ENCODE measurements around the gene PCDHGA9. TPM values are rescaled to one million over a fixed set of nuclear protein-coding genes. Genes with fewer than 3 reads are reported as not detected.
"Not testable (repeated sequence)": the region's sequence is repeated elsewhere in the genome, so short reads cannot be mapped to it uniquely, and the experiment has no call there.

PCDHGA9 gene
- total and polyA plus RNA-seq, 9 of the 15 experiments (the other 6 are each of a cell fraction or from before 2014, with no cell fraction given) = 0.03 to 0.18 (median 0.11) TPM; not detected in 2

DNA sequence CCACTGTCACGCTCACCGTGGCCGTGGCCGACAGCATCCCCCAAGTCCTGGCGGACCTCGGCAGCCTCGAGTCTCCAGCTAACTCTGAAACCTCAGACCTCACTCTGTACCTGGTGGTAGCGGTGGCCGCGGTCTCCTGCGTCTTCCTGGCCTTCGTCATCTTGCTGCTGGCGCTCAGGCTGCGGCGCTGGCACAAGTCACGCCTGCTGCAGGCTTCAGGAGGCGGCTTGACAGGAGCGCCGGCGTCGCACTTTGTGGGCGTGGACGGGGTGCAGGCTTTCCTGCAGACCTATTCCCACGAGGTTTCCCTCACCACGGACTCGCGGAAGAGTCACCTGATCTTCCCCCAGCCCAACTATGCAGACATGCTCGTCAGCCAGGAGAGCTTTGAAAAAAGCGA lies 30.1 kb downstream of the PCDHGA9 start:
- H3K9me1 ChIP-seq (ENCODE audit: control insufficient read depth, insufficient read depth, low read length); intact Hi-C loops (cut with micrococcal nuclease); H4K20me1 ChIP-seq (replicated peaks; ENCODE audit: control insufficient read depth, insufficient read depth, low read length); FAIRE-seq; POLR2A ChIA-PET; H3K4me2 ChIP-seq (ENCODE audit: insufficient read depth, low read length); BruUV-seq (replicated peaks); H3K9ac ChIP-seq (ENCODE audit: insufficient read depth in 1 of 2, low read depth in 2 of 2, low read length in 2 of 2); H2AFZ ChIP-seq (ENCODE audit: low read depth, low read length); ATAC-seq; H3K36me3 ChIP-seq (ENCODE audit: control insufficient read depth, insufficient read depth, low read length); H3K9me3 ChIP-seq (replicated peaks; ENCODE audit: control insufficient read depth, insufficient read depth, low read depth, low read length); in situ Hi-C loops (cut with MboI); H3K27ac ChIP-seq (ENCODE audit: extremely low read depth, low read depth, low read length); H3K79me2 ChIP-seq (ENCODE audit: control insufficient read depth, insufficient read depth, low read length); DNase-seq (ENCODE audit: extremely low read depth in 1 of 4, low spot score in 3 of 4); H3K4me3 ChIP-seq; CTCF ChIA-PET (ENCODE audit: low intra/inter-chr PET ratio): not testable (repeated sequence)
- Histone ChIP-seq H3K27me3 (ENCODE audit: control insufficient read depth in 2 of 2, insufficient read depth in 2 of 2, low read length in 2 of 2) (peaks cover 4 to 26% of the 10 kb centered on the region in 2 experiments; a peak in 3 of 5 replicates), H3K4me1 (replicated peaks in 1 of 2; ENCODE audit: control insufficient read depth in 2 of 2, insufficient read depth in 2 of 2, low read length in 2 of 2) (peaks cover 0 to 20% of the 10 kb centered on the region in 2 experiments; a peak in 2 of 5 replicates)
- 18% methylated on average over 19 of the region's 29 CpGs for WGBS (ENCODE audit: insufficient coverage, low coverage, missing lambda C conversion rate)
- TF ChIP-seq, protein P1, sequence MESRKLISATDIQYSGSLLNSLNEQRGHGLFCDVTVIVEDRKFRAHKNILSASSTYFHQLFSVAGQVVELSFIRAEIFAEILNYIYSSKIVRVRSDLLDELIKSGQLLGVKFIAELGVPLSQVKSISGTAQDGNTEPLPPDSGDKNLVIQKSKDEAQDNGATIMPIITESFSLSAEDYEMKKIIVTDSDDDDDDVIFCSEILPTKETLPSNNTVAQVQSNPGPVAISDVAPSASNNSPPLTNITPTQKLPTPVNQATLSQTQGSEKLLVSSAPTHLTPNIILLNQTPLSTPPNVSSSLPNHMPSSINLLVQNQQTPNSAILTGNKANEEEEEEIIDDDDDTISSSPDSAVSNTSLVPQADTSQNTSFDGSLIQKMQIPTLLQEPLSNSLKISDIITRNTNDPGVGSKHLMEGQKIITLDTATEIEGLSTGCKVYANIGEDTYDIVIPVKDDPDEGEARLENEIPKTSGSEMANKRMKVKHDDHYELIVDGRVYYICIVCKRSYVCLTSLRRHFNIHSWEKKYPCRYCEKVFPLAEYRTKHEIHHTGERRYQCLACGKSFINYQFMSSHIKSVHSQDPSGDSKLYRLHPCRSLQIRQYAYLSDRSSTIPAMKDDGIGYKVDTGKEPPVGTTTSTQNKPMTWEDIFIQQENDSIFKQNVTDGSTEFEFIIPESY (CRISPR knock-in tag; IDR thresholded peaks at IDR 0.05) = peak; percentile 49; the same call in 1 of the 2 replicates

DNA sequence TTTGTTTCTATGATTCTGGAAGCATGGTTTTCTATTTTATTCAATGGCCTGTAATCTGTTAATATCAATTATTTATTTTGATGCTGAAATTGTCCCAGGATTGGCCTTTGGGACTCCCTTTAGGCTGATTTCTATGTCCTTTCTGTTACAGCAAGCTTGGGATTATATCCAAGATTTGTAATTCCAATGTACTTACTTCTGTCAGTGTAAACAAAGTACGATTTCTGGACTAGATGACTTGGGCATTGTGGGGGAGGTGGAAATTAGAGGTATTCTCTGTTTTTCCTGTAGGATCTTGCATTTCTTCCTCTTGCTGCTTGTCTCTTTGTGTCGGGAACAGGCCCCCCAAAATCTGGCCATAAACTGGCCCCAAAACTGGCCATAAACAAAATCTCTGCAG lies 31.4 kb downstream of the PCDHGA9 start:
- in situ Hi-C loops (cut with MboI) (no loop called here), intact Hi-C loops (cut with micrococcal nuclease) (no loop called here)
- Histone ChIP-seq H3K27me3 (ENCODE audit: control insufficient read depth in 2 of 2, insufficient read depth in 2 of 2, low read length in 2 of 2) (peaks cover 0 to 20% of the 10 kb centered on the region in 2 experiments; a peak in 2 of 5 replicates), H3K9ac (ENCODE audit: insufficient read depth in 1 of 2, low read depth in 2 of 2, low read length in 2 of 2) (no peak overlapping the region), H3K79me2 (ENCODE audit: control insufficient read depth, insufficient read depth, low read length) (no peaks in the 10 kb centered on the region), H3K9me1 (ENCODE audit: control insufficient read depth, insufficient read depth, low read length) (no peaks in the 10 kb centered on the region), H3K4me3 (no peak overlapping the region), H3K36me3 (ENCODE audit: control insufficient read depth, insufficient read depth, low read length) (no peaks in the 10 kb centered on the region), H2AFZ (ENCODE audit: low read depth, low read length) (no peak overlapping the region), H3K27ac (ENCODE audit: extremely low read depth, low read depth, low read length) (no peak overlapping the region), H3K4me2 (ENCODE audit: insufficient read depth, low read length) (no peak overlapping the region), H3K9me3 (replicated peaks; ENCODE audit: control insufficient read depth, insufficient read depth, low read depth, low read length) (no peaks in the 10 kb centered on the region; the same call in 1 of the 2 replicates), H3K4me1 (replicated peaks in 1 of 2; ENCODE audit: control insufficient read depth in 2 of 2, insufficient read depth in 2 of 2, low read length in 2 of 2) (peaks cover 0 to 16% of the 10 kb centered on the region in 2 experiments; a peak in 2 of 5 replicates), H4K20me1 (replicated peaks; ENCODE audit: control insufficient read depth, insufficient read depth, low read length) (no peaks in the 10 kb centered on the region)
- FAIRE-seq (no peak), ATAC-seq (no peak), DNase-seq (ENCODE audit: extremely low read depth in 1 of 4, low spot score in 3 of 4) (no peak)
- BruUV-seq (replicated peaks) = no TSS peak
- 0% methylated on average over 2 of the region's 2 CpGs for WGBS (ENCODE audit: insufficient coverage, low coverage, missing lambda C conversion rate)
- ChIA-PET POLR2A (no interaction called here), CTCF (ENCODE audit: low intra/inter-chr PET ratio) (no interaction called here)
- TF ChIP-seq TBP (optimal IDR thresholded peaks at IDR 0.05; ENCODE audit: low read depth, low read length) (no peak), MEF2A (IDR thresholded peaks at IDR 0.05; ENCODE audit: control insufficient read depth, low read depth, low read length) (no peak), ZNF121 (CRISPR knock-in tag; conservative IDR thresholded peaks at IDR 0.05) (no peak), ZNF3 (CRISPR knock-in tag; IDR thresholded peaks at IDR 0.05) (no peak), DPF2 (IDR thresholded peaks at IDR 0.05) (no peak), ZNF134 (CRISPR knock-in tag; conservative IDR thresholded peaks at IDR 0.05) (no peak), HDGF (IDR thresholded peaks at IDR 0.05) (no peak), SLC30A9 (CRISPR knock-in tag; IDR thresholded peaks at IDR 0.05) (no peak), ZNF444 (CRISPR knock-in tag; IDR thresholded peaks at IDR 0.05) (no peak)
- TF ChIP-seq, protein P2, sequence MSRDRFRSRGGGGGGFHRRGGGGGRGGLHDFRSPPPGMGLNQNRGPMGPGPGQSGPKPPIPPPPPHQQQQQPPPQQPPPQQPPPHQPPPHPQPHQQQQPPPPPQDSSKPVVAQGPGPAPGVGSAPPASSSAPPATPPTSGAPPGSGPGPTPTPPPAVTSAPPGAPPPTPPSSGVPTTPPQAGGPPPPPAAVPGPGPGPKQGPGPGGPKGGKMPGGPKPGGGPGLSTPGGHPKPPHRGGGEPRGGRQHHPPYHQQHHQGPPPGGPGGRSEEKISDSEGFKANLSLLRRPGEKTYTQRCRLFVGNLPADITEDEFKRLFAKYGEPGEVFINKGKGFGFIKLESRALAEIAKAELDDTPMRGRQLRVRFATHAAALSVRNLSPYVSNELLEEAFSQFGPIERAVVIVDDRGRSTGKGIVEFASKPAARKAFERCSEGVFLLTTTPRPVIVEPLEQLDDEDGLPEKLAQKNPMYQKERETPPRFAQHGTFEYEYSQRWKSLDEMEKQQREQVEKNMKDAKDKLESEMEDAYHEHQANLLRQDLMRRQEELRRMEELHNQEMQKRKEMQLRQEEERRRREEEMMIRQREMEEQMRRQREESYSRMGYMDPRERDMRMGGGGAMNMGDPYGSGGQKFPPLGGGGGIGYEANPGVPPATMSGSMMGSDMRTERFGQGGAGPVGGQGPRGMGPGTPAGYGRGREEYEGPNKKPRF (IDR thresholded peaks at IDR 0.05; ENCODE audit: low read depth, low read length) = no peak
